ENCODE results near the gene SLC23A3.

- TF ChIP-seq CTCF (IDR thresholded peaks at IDR 0.05; ENCODE audit: insufficient read depth, low read length, poor library complexity, severe bottlenecking) (peak; percentile 78), EZH2phosphoT487 (conservative IDR thresholded peaks at IDR 0.05; ENCODE audit: low read length) (no peak)
Observed at GRCh38 chr2:219119422-219120043, 50.3 kb downstream of the SLC23A3 start.

Data from SU-DHL-6 (cell line).